GM13976 (cell line): Measurements from ENCODE around the gene GRID1.

Experiments
- DNase-seq: peaks from one replicate; pipeline ENCODE4 v3.0.0; 2012; ENCODE audit warnings: low spot score
- CTCF ChIP-seq: IDR thresholded peaks from 2 replicates; pipeline ENCODE4 v1.5.1; 2012; ENCODE audit warnings: borderline replicate concordance, mild to moderate bottlenecking; ENCODE audit not compliant: insufficient read depth; ENCODE audit errors: extremely low read depth, missing control alignments, control extremely low read depth
- in situ Hi-C: fragments of 300-500 bp; cut with MboI; formaldehyde crosslinking; loops from one replicate; pipeline ENCODE4 v1.12.0; 2022; ENCODE audit warnings: low sequenced_read_pairs, mixed read lengths, inconsistent platforms; ENCODE audit not compliant: unreplicated experiment

Gene GRID1

DNA sequence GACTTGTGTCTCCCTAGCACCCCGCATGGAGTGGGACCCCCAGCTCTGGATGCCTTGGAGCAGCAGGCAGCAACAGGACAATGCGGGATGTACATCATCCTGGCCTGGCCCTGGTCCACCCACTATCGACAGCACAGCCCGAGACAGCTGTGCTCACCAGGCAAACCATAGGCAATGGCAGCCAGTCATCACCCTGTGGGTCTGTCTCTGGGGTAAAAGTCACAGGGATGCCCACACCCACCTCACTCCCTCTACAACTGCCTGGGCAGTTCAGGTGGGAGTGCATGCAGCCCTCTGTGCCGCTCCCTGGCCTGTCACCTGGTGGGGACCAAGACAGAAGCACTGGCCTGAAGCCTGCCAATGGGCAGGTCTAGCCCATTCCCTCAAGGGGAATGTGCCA, 147.8 kb downstream of the GRID1 start:
- no peak for DNase-seq
- TF ChIP-seq CTCF = no peak
- in situ Hi-C loops = no loop called here

DNA sequence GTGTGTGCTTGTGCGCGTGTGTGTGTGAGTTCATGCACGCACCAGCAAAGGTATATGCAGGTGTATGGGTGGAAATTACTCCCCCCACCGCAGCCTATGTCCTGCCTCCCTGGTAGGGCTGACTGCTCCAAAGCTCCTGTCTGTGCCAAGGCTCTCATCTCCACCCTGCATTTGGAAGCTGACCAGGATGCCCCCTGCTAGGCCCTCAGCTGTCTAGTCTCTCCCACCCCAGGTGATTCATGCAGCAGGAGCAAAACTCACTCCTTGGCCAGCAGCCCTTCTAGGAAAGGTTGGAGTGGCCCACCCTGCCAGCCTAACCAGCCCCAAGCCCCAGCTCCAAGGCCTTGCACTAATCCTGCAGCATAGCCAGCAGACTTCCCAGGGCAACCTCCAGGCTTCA, 148.4 kb downstream of the GRID1 start:
- in situ Hi-C loops = no loop called here
- TF ChIP-seq CTCF = no peak
- no peak for DNase-seq

- no peak for TF ChIP-seq CTCF
- in situ Hi-C loops = no loop called here
- no peak for DNase-seq
These were observed 149.1 kb downstream of the GRID1 start for GRCh38 chr10:86217371-86218080.

DNA sequence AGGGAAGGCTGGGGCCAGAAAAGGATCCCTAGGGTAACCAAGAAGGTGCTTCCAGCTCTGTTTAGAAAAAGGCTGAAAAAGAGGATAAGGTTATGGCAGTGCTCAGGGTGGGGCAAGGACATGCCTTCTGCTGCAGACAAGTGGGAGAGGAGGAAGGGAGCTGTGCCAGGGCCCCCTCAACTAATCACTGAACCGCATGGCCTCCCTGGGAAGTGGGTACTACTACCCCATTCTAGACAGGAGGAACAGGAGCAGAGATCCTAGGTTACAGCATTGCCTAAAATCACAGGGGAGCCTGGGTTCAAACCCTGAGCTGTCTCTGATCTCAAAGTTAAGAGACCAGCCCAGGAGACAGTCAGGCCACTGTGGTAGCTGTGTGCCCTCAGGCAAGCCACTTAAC, 149.7 kb downstream of the GRID1 start:
- in situ Hi-C loops = no loop called here
- TF ChIP-seq CTCF = no peak
- DNase-seq = no peak

- in situ Hi-C loops = no loop called here
- TF ChIP-seq CTCF = no peak
- DNase-seq = no peak
These were observed 150.9 kb downstream of the GRID1 start for GRCh38 chr10:86215712-86216111.

DNA sequence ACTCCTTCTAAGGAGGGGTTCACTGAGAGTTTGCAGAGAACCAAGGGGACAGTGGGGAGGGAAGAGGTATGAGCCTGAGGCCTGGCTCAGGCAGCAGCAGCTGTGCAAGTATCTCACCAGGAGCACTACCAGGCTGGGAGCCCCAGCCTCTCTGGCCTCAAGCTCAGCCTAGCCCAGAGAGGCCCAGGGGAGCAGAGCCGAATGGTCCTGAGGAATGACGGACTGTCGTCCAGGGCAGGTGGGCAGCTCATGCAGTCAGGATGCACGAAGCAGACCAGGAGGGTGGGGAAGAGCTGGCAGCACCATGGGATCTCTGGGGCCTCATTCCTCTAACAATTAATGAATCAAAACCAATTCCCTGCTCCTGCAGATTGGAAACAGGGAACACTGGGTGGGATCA, 151.5 kb downstream of the GRID1 start:
- no peak for TF ChIP-seq CTCF
- in situ Hi-C loops = no loop called here
- no peak for DNase-seq

- DNase-seq = no peak
- no peak for TF ChIP-seq CTCF
- in situ Hi-C loops = no loop called here
These were observed 153.4 kb downstream of the GRID1 start for GRCh38 chr10:86213148-86213547.
